ENCODE data around the gene FGD5.

FGD5 gene

DNA sequence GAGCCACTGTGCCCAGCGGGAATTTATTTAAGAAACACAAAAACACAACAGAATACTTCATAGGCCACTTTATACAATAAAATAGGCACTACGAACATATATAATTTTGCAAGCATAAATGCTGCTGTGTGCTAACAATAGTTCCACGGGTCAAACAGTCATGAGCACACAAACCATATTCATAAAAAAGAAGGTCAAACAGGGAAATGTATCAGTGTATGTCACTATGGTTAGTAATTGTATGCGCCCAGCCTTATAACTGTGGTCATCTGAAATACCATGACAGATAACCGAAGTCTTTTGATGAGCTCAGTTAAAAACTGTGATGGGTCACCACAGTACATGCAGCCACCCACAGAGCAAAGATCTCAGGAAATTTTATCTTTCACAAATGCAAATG lies 90.5 kb downstream of the FGD5 start:
- TF ChIP-seq, protein P1, sequence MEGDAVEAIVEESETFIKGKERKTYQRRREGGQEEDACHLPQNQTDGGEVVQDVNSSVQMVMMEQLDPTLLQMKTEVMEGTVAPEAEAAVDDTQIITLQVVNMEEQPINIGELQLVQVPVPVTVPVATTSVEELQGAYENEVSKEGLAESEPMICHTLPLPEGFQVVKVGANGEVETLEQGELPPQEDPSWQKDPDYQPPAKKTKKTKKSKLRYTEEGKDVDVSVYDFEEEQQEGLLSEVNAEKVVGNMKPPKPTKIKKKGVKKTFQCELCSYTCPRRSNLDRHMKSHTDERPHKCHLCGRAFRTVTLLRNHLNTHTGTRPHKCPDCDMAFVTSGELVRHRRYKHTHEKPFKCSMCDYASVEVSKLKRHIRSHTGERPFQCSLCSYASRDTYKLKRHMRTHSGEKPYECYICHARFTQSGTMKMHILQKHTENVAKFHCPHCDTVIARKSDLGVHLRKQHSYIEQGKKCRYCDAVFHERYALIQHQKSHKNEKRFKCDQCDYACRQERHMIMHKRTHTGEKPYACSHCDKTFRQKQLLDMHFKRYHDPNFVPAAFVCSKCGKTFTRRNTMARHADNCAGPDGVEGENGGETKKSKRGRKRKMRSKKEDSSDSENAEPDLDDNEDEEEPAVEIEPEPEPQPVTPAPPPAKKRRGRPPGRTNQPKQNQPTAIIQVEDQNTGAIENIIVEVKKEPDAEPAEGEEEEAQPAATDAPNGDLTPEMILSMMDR (IDR thresholded peaks at IDR 0.05; ENCODE audit: low read depth, low read length) = no peak
- H3K4me3 ChIP-seq (ENCODE audit: low read depth, low read length) = no peak overlapping the region
- no peak for DNase-seq (ENCODE audit: low read depth, low spot score)
- in situ Hi-C loops (cut with HindIII; ENCODE audit: low sequenced_read_pairs) = no loop called here

DNA sequence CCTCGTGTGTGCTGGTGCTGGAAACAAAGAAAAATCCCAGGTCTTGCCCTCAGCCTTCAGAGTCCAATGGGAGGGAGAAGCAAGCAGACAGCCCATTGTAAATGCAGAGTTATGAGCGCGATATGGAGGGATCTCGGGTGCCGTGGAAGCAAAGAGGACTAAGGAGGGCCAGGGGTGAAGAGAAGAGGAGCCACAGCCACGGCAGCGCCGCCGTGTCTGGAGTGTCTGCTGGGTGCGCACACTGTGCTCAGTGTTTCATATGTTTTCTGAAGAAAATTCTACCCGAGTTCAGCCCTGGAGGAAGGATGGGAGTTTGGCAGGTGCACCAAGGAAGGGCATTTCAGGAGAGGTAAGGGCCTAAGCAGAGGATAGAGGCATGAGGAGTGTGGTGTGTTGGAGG lies 92.9 kb downstream of the FGD5 start:
- no peak for DNase-seq (ENCODE audit: low read depth, low spot score)
- in situ Hi-C loops (cut with HindIII; ENCODE audit: low sequenced_read_pairs) = no loop called here

DNA sequence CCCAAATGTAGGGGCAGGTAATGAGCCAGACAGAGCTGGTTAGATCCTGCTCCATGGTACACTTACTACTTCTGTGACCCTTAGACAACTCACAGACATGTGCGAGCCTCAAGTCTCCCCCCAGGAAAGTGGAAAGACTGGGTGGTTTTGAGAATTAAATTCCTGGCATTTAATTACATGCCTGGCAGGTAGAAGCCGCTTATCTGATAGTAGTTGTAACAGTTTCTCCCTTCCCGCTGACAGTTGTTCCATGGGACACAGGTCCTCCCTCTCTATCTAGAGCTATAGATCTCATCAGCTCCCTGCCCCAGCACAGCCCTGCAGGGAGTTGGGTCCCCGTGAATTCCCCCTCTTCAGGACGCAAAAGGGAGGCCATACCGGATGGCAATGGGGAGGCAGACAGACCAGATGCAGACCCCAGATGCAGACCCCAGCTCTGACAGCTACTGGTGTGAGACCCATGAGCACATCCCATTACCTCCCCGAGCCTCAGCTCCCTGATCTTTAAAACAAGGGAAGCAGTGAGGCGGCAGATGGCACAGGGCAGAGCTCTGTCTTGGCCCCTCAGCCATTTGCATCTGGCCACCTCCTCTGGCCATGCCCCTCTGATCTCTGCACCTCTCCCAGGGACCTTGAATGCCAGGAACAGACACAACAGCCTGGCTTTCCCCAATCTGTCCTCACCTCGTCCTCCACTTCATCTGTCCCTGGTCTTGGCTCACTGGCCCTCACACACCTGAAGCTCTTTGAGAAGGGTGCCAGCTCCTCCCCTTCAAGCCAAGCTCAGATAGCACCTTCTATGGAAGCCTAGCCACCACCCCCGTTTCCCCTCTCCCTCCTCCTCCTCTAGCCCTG lies 94.5 kb downstream of the FGD5 start:
- no peak overlapping the region for H3K4me3 ChIP-seq (ENCODE audit: low read depth, low read length)
- DNase-seq (ENCODE audit: low read depth, low spot score) = no peak
- in situ Hi-C loops (cut with HindIII; ENCODE audit: low sequenced_read_pairs) = no loop called here
- TF ChIP-seq, protein P1 (IDR thresholded peaks at IDR 0.05; ENCODE audit: low read depth, low read length) = no peak

More for the DNA sequence above, 92.9 kb downstream of the FGD5 start:
- no peak overlapping the region for H3K4me3 ChIP-seq (ENCODE audit: low read depth, low read length)
- TF ChIP-seq, protein P1 (IDR thresholded peaks at IDR 0.05; ENCODE audit: low read depth, low read length) = no peak

DNA sequence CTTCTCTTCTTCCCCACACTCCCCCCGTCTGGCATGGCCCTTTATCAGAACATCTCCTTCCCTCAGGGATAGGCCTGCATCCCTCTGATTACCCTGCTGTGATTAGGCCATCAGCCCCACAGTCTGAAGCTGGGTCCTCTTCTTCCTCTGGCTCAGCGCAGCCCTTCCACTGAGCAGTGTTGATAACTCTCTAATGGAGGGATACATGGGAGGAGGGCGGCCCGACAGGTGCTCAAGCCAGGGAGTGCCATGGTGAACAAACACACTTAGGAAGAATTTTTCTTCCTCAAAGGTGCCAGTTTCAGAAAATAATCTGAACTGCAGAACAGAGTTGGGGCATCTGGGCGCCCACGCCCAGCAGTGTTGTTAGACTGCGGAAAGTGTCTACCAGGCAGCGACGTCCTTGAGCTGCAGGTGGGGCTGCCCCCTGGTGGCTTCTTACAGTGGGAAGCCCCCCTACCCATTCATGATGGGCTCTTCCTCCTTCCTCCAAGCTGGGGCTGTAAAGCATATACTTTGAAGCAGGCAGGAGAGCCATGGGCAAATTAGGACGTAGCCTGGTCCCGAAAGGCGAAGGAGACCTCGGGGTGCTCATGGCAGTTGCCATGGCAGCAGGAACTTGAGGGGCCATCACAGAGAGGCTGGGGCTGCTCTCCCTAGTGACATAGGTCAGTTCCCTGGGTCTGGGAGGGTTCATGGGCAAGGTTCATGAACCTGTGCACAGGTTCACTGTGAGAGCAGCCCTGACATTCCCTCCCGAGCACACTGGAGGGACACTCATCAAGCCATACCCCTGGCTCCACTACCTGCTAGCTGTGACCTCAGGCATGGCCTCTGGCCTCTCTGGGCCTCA lies 95.4 kb downstream of the FGD5 start:
- DNase-seq (ENCODE audit: low read depth, low spot score) = no peak
- TF ChIP-seq, protein P1 (IDR thresholded peaks at IDR 0.05; ENCODE audit: low read depth, low read length) = no peak
- no peak overlapping the region for H3K4me3 ChIP-seq (ENCODE audit: low read depth, low read length)
- in situ Hi-C loops (cut with HindIII; ENCODE audit: low sequenced_read_pairs) = no loop called here

DNA sequence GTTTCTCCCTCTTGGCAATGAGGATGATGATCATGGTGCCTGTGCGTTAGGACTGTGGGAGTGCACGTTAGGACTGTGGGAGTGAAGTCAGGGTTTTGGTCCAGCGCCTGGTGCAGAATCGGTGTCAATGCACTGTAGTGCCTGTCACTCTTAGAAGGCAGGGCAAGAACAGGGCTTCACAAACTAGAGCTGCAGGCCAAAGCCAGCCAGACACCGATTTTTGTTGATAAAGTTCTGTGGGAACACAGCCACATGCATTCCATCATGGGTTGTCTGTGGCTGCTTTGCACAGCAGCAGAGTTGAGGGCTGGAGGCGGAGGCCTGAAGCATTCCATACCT lies 96.0 kb downstream of the FGD5 start:
- TF ChIP-seq, protein P1 (IDR thresholded peaks at IDR 0.05; ENCODE audit: low read depth, low read length) = no peak
- no peak overlapping the region for H3K4me3 ChIP-seq (ENCODE audit: low read depth, low read length)
- DNase-seq (ENCODE audit: low read depth, low spot score) = no peak
- in situ Hi-C loops (cut with HindIII; ENCODE audit: low sequenced_read_pairs) = no loop called here

DNA sequence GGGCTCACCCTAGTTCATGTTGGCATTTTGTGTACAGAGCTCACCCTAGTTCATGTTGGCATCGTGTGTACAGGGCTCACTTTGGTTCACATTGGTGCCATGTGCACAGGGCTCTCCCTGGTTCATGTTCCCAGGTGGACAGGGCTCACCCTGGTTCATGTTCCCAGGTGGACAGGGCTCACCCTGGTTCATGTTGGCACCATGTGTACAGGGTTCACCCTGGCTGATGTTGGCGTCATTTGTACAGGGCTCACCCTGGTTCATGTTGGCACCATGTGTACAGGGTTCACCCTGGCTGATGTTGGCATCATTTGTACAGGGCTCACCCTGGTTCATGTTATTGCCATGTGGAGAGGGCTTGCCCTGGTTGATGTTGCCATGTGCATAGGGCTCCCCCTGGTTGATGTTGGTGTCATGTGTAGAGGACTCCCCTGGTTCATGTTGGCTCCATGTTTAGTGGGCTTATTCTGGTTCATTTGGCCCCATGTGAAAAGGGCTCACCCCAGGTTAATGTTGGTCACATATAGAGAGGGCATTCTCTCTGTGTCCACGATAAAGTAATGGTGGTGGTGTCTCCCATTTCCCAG lies 97.0 kb downstream of the FGD5 start:
- no peak for DNase-seq (ENCODE audit: low read depth, low spot score)
- H3K4me3 ChIP-seq (ENCODE audit: low read depth, low read length) = no peak overlapping the region
- in situ Hi-C loops (cut with HindIII; ENCODE audit: low sequenced_read_pairs) = no loop called here
- TF ChIP-seq, protein P1 (IDR thresholded peaks at IDR 0.05; ENCODE audit: low read depth, low read length) = no peak
